ENCODE data around the gene CMC2. TPM values are rescaled to one million over a fixed set of nuclear protein-coding genes. Genes with fewer than 3 reads are reported as not detected.
A peak's percentile ranks its signal among the peaks of the same experiment; 100 is the strongest.

CMC2 gene
- total and polyA plus RNA-seq, 2 of the 13 experiments (the other 11 are each of a cell fraction or from before 2014, with no cell fraction given): 116 to 129 TPM

DNA sequence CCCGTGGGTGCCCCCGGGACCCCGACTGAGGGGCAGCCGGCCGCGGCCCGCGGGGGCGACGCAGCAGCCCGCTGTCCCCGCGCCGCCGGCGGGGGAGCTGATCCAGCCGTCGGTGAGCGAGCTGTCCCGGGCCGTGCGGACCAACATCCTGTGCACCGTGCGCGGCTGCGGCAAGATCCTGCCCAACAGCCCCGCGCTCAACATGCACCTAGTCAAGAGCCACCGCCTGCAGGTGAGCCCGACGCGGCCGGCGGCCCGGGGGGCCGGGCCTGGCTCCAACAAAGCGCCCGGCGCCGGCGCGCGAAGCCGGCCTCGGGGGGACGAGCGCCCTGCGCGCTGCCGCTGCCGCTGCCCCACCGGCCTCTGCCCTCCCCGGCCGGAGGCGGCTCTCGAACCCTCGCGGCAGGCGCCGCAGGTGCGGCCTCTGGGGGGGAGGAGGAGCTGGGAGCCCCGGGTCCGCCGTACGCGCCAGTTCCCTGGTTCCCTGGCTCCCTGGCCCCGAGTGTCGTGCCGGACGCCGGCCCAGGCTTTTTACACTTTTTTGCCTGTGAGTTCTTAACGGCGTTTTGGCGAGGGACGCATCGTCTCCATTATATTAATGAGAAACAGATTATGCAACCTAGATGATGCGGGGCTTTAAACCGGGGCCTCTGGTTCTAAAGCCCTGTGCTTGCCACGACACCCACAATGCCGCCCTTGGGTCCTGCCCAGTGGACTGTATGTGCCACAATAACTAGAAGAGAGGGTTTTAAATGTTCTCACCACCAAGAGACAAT is 29.5 kb upstream of the CMC2 start (continued):
- 0 out of 2 replicates have a peak, but pooled peaks have one; percentile 51 for TF ChIP-seq ZNF232 (CRISPR knock-in tag; IDR thresholded peaks at IDR 0.05; ENCODE audit: borderline replicate concordance)
- no peak for TF ChIP-seq ZSCAN5A (CRISPR knock-in tag; IDR thresholded peaks at IDR 0.05; ENCODE audit: borderline replicate concordance)
- TF ChIP-seq ATF7 (IDR thresholded peaks at IDR 0.05): no peak
- TF ChIP-seq ATF7 (CRISPR knock-in tag; IDR thresholded peaks at IDR 0.05): no peak
- TF ChIP-seq KDM2A (CRISPR knock-in tag; IDR thresholded peaks at IDR 0.05; ENCODE audit: borderline replicate concordance, low read depth): peak; percentile 69; the same call in 1 of the 2 replicates
- TF ChIP-seq, protein P1, sequence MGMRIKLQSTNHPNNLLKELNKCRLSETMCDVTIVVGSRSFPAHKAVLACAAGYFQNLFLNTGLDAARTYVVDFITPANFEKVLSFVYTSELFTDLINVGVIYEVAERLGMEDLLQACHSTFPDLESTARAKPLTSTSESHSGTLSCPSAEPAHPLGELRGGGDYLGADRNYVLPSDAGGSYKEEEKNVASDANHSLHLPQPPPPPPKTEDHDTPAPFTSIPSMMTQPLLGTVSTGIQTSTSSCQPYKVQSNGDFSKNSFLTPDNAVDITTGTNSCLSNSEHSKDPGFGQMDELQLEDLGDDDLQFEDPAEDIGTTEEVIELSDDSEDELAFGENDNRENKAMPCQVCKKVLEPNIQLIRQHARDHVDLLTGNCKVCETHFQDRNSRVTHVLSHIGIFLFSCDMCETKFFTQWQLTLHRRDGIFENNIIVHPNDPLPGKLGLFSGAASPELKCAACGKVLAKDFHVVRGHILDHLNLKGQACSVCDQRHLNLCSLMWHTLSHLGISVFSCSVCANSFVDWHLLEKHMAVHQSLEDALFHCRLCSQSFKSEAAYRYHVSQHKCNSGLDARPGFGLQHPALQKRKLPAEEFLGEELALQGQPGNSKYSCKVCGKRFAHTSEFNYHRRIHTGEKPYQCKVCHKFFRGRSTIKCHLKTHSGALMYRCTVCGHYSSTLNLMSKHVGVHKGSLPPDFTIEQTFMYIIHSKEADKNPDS (CRISPR knock-in tag; IDR thresholded peaks at IDR 0.05): no peak
- TF ChIP-seq ZNF703 (CRISPR knock-in tag; IDR thresholded peaks at IDR 0.05; ENCODE audit: borderline replicate concordance): no peak
- peak; percentile 37; the same call in 1 of the 2 replicates for TF ChIP-seq MYC (CRISPR knock-in tag; IDR thresholded peaks at IDR 0.05; ENCODE audit: borderline replicate concordance)
- peak; percentile 67; the same call in 1 of the 2 replicates for TF ChIP-seq TMF1 (CRISPR knock-in tag; IDR thresholded peaks at IDR 0.05; ENCODE audit: low read depth)
- TF ChIP-seq ZNF773 (CRISPR knock-in tag; IDR thresholded peaks at IDR 0.05; ENCODE audit: borderline replicate concordance): no peak
- TF ChIP-seq HNRNPLL (IDR thresholded peaks at IDR 0.05; ENCODE audit: low read depth, low read length, poor library complexity, severe bottlenecking): no peak
- no peak for TF ChIP-seq POGZ (CRISPR knock-in tag; IDR thresholded peaks at IDR 0.05)
- no peak for TF ChIP-seq CSRNP1 (CRISPR knock-in tag; IDR thresholded peaks at IDR 0.05)
- no peak for TF ChIP-seq ATM (IDR thresholded peaks at IDR 0.05; ENCODE audit: borderline replicate concordance)
- no peak for TF ChIP-seq ZEB1 (IDR thresholded peaks at IDR 0.05; ENCODE audit: insufficient replicate concordance, low read depth)
- TF ChIP-seq SMAD9 (CRISPR knock-in tag; IDR thresholded peaks at IDR 0.05): no peak
- TF ChIP-seq ZNF768 (CRISPR knock-in tag; IDR thresholded peaks at IDR 0.05): peak; percentile 41; the same call in 1 of the 2 replicates
- no peak for TF ChIP-seq SNAPC5 (CRISPR knock-in tag; IDR thresholded peaks at IDR 0.05; ENCODE audit: borderline replicate concordance)
- peak; percentile 71 for TF ChIP-seq HOXD1 (CRISPR knock-in tag; IDR thresholded peaks at IDR 0.05)
- TF ChIP-seq ZFYVE20 (CRISPR knock-in tag; IDR thresholded peaks at IDR 0.05; ENCODE audit: borderline replicate concordance, low read depth): no peak
- TF ChIP-seq BHLHE40 (IDR thresholded peaks at IDR 0.05; ENCODE audit: low read length): no peak
- no peak for TF ChIP-seq SUZ12 (IDR thresholded peaks at IDR 0.05; ENCODE audit: low read depth, low read length)
- TF ChIP-seq, protein P2, sequence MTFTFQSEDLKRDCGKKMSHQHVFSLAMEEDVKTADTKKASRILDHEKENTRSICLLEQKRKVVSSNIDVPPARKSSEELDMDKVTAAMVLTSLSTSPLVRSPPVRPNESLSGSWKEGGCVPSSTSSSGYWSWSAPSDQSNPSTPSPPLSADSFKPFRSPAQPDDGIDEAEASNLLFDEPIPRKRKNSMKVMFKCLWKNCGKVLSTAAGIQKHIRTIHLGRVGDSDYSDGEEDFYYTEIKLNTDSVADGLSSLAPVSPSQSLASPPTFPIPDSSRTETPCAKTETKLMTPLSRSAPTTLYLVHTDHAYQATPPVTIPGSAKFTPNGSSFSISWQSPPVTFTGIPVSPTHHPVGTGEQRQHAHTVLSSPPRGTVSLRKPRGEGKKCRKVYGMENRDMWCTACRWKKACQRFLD (CRISPR knock-in tag; IDR thresholded peaks at IDR 0.05; ENCODE audit: borderline replicate concordance): no peak
